Right kidney (tissue), 9 donors: ENCODE data around the gene HBA2.
"Not testable (repeated sequence)": the region's sequence is repeated elsewhere in the genome, so short reads cannot be mapped to it uniquely, and the experiment has no call there.

Experiments
- DNase-seq: peaks from one replicate; pipeline ENCODE4 v3.0.0-alpha.2; 2016
- long read RNA-seq, 8 donors: transcript quantifications; one replicate each; lab custom pipeline, GENCODE V29; 2026

HBA2 gene
- long read RNA-seq, donor 1, transcript HBA2-201 (3 exons, 576 nt): major isoform, 442 of 479 reads
- long read RNA-seq, donor 1, transcript HBA2-203 (2 exons, 640 nt): minor isoform, 20 of 479 reads
- long read RNA-seq, donor 1, transcript HBA2-204 (2 exons, 403 nt): minor isoform, 5 of 479 reads
- long read RNA-seq, donor 1, partial matches to known transcripts: 0 of 479 reads
- long read RNA-seq, donor 1, other reads (novel, unspliced or antisense): 12 of 479 reads
- long read RNA-seq, donor 2, transcript HBA2-203 (2 exons, 640 nt): minor isoform, 34 of 452 reads
- long read RNA-seq, donor 2, transcript HBA2-204 (2 exons, 403 nt): minor isoform, 10 of 452 reads
- long read RNA-seq, donor 2, transcript HBA2-201 (3 exons, 576 nt): major isoform, 403 of 452 reads
- long read RNA-seq, donor 2, partial matches to known transcripts: 0 of 452 reads
- long read RNA-seq, donor 2, other reads (novel, unspliced or antisense): 5 of 452 reads
- long read RNA-seq, donor 3, transcript HBA2-201 (3 exons, 576 nt): major isoform, 280 of 301 reads
- long read RNA-seq, donor 3, transcript HBA2-203 (2 exons, 640 nt): minor isoform, 15 of 301 reads
- long read RNA-seq, donor 3, transcript HBA2-204 (2 exons, 403 nt): minor isoform, 6 of 301 reads
- long read RNA-seq, donor 3, partial matches to known transcripts: 0 of 301 reads
- long read RNA-seq, donor 3, other reads (novel, unspliced or antisense): 0 of 301 reads
- long read RNA-seq, donor 4, transcript HBA2-204 (2 exons, 403 nt): minor isoform, 18 of 464 reads
- long read RNA-seq, donor 4, transcript HBA2-201 (3 exons, 576 nt): major isoform, 420 of 464 reads
- long read RNA-seq, donor 4, transcript HBA2-203 (2 exons, 640 nt): minor isoform, 20 of 464 reads
- long read RNA-seq, donor 4, partial matches to known transcripts: 6 of 464 reads
- long read RNA-seq, donor 4, other reads (novel, unspliced or antisense): 0 of 464 reads
- long read RNA-seq, donor 5, transcript HBA2-201 (3 exons, 576 nt): major isoform, 658 of 701 reads
- long read RNA-seq, donor 5, transcript HBA2-204 (2 exons, 403 nt): minor isoform, 6 of 701 reads
- long read RNA-seq, donor 5, transcript HBA2-203 (2 exons, 640 nt): minor isoform, 20 of 701 reads
- long read RNA-seq, donor 5, partial matches to known transcripts: 5 of 701 reads
- long read RNA-seq, donor 5, other reads (novel, unspliced or antisense): 11 of 701 reads
- long read RNA-seq, donor 6, transcript HBA2-204 (2 exons, 403 nt): minor isoform, 18 of 700 reads
- long read RNA-seq, donor 6, transcript HBA2-203 (2 exons, 640 nt): minor isoform, 58 of 700 reads
- long read RNA-seq, donor 6, transcript HBA2-201 (3 exons, 576 nt): major isoform, 589 of 700 reads
- long read RNA-seq, donor 6, partial matches to known transcripts: 21 of 700 reads
- long read RNA-seq, donor 6, other reads (novel, unspliced or antisense): 14 of 700 reads
- long read RNA-seq, donor 7: 0 reads
- long read RNA-seq, donor 8, transcript HBA2-204 (2 exons, 403 nt): minor isoform, 15 of 728 reads
- long read RNA-seq, donor 8, transcript HBA2-201 (3 exons, 576 nt): major isoform, 652 of 728 reads
- long read RNA-seq, donor 8, transcript HBA2-203 (2 exons, 640 nt): minor isoform, 39 of 728 reads
- long read RNA-seq, donor 8, partial matches to known transcripts: 0 of 728 reads
- long read RNA-seq, donor 8, other reads (novel, unspliced or antisense): 22 of 728 reads

DNA sequence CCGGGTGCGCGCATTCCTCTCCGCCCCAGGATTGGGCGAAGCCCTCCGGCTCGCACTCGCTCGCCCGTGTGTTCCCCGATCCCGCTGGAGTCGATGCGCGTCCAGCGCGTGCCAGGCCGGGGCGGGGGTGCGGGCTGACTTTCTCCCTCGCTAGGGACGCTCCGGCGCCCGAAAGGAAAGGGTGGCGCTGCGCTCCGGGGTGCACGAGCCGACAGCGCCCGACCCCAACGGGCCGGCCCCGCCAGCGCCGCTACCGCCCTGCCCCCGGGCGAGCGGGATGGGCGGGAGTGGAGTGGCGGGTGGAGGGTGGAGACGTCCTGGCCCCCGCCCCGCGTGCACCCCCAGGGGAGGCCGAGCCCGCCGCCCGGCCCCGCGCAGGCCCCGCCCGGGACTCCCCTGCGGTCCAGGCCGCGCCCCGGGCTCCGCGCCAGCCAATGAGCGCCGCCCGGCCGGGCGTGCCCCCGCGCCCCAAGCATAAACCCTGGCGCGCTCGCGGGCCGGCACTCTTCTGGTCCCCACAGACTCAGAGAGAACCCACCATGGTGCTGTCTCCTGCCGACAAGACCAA, at the start of gene HBA2:
HBA2 (plus strand) TSS at position 503 of the 568 bp plus-strand sequence; CDS start at position 540, 37 bp downstream.
- not testable (repeated sequence) for DNase-seq

DNA sequence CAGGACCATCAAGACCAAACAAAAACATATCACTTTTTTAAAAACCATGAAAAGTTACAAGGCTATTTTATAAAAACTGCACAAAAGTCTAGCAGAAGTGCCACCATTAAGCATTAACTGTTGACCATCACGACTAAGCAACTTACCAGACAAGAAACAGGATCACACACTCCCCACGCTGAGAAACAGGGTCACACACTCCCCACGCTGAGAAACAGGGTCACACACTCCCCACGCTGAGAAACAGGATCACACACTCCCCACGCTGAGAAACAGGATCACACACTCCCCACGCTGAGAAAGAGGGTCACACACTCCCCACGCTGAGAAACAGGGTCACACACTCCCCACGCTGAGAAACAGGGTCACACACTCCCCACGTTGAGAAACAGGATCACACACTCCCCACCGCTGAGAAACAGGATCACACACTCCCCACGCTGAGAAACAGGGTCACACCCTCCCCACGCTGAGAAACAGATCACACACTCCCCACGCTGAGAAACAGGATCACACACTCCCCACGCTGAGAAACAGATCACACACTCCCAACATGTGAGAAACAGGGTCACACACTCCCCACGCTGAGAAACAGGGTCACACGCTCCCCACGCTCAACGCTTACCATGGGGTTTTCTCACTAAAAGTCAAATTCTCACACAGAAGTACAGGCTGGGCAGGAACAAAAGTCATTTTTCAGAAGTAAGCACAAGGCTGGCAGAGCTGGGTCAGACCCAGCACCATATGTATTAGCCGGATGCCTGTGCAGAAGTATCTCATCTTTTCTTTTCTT, 48.9 kb upstream of the HBA2 start:
- not testable (repeated sequence) for DNase-seq

DNA sequence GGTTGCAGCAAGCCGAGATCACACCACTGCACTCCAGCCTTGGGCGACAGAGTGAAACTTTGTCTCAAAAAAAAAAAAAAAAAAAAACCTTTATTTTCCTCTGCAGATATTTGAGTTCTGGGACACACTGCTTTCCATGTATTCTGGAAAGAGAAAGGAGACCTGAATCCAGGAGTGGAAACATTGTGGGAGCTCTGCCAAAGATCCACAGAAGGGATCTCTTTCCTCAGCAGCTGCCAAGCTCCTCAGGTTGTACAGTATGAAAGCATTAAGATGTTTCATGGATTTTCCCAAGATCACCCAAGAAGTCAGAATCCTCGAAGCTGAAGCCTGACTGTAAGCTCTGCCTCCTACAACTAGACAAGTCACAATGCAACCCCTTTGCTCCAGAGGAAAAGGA, 47.7 kb upstream of the HBA2 start:
- DNase-seq: no peak

DNA sequence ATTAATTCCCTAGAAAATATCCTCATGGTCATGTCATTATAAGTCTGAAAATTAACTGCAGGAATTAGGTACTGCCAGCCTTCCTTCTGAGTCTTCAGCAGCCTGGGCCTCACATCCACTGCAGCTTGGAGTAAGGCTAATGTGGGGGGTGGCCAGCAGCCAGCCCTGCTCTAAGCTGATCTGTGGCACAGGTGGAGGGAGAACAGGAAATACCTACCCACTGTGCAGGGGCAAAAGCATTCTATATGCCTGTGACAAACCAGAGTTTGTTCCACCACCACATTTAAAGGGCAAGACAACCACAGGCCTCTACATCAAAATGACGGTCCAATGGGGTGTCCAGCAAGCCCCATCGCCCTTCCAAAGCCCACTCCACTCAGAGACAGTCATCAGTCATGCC, 43.6 kb upstream of the HBA2 start:
- no peak for DNase-seq

DNA sequence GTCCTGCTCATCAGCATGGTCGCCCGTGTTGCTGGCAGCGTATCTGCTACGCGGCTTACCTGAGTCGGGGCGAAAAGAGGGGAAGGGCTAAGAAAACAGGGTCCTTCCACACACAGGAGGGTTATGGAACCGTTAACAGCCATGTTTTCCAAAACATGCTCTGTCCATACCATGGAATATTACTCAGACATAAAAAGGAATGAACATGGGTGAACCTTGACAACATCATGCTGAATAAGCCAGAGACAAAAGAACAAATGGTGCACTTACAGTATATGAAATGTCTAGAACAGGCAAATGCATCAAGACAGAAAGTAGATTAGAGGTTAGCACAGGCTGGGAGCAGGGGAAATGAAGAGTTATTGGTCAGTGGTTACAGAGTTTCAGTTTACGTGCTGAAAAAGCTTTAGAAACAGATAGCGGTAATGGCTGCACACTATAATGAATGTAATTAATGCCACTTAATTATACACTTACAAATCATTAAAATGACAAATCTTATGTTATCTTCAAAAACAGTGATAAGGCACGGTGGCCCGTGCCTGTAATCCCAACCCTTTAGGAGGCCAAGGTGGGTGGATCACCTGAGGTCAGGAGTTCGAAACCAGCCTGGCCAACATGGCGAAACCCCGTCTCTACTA, 42.0 kb upstream of the HBA2 start:
- no peak for DNase-seq

DNA sequence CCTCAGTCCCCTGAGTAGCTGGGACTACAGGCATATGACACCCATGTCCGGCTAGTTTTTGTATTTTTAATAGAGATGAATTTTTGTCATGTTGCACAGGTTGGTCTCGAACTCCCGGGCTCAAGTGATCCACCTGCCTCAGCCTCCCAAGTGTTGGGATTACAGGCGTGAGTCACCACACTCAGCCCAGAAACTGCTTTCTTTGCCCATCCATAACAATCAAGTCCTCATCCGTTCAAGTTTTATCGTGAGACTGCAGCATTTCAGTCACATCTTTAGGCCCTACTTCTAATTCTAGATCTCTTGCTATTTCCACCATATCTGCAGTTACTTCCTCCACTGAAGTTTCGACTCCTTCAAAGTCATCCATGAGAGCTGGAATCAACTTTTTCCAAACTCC, 40.6 kb upstream of the HBA2 start:
- no peak for DNase-seq

DNA sequence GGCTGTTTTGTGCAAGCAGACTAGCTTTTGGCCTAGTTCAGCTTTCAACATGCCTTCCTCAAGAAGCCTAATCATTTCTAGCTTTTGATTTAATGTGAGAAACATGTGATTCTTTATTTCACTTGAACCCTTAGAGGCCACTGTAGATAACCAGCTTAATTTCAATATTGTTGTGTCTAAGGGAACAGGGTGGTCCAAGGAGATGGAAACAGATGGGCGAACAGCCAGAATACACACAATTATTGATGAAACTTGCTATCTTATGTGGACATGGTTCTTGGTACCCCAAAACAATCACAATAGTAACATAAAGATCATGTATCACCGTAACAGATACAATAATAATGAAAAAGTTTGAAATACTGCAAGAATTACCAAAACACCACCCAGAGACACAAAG, 39.0 kb upstream of the HBA2 start:
- DNase-seq: no peak

DNA sequence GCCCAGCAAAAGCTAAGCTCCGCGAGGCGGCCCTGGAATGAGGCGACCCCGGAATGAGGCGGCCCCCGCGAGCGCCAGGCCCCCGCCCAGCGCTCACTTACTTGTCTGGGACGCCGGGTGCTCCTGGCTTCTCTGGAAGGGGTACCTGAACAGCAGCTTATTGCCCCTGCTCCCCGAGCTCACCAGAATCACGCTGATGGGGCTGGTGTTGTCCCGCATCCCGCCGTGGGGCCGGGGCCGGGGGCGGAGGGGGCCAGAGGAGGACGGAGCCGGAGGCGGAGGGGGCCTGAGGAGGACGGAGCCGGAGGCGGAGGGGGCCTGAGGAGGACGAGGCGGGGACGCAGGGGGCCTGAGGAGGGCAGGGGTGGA, 34.6 kb upstream of the HBA2 start:
- DNase-seq: peak; percentile 61

DNA sequence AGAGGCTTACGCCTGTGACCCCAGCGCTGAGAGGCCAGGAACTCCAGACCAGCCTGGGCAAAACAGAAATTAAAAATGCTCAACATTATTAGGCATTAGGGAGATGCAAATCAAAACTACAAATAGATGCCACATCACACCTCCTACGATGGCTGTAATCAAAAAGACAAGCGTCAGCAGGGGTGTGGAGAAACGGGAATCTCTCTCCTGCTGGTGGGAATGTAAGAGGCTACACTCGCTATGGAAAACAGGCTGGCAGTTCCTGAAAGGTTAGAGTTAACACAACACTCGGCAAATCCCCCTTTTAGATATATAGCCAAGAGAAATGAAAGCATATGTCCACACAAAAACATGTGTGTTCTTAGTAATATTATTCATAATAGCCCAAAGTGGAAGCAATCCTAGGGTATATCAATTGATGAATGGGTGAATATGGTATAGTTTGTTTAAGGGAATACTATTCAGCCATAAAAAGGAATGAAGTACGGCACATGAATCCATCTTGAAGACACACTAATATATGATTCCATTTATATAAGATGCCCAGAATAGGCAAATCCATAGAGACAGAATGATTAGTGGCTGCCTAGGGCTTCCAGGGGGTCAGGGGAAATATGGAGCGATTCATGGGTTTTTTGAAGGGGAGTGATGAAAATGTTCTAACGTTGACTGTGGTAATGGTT, 32.4 kb upstream of the HBA2 start:
- no peak for DNase-seq

DNA sequence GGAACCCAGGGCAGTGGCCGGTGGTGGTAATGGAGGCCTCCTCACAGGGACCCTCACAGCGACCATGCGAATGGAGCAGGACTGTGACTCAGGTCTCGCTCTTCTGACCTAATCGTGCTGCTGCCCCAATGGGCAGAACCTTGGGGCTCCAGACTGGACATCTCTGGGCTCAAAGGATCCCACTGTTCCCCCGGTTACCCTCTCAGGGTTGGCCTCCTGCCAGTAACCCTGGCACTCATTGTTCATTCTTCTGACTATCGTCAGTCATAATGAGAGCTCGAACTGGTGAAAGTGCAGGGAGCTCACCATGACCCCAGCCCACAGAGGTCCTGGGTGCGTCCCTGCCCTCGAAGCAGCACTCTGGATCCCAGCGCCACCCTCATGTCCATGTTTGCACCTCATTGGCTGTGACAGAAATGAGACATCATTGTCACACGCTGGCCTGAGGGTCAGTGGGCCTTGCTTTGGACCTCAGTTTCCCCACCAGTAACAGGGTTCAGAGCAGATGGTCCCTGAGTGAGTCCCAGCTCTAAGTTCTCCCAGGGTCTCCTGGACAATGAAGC, 30.2 kb upstream of the HBA2 start:
- no peak for DNase-seq

DNA sequence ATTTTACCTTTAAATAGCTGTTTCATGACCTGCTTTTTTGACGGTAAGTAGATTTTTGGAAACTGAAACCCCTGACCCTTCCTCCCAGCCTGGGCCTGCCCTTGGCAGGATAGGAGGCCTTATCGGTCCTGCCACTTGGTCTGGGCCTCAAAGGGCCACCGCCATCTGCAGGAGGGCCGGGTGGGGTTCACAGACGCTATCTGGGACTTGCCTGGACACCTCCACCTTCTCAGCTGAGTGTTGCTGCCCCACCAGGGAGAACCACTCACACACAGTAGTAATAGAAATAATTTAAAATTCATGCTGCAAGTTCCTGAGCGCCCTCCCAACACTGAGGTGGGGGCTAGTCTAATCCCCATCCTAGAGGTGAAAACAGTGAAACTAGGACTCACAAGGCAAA, 29.6 kb upstream of the HBA2 start:
- no peak for DNase-seq

DNA sequence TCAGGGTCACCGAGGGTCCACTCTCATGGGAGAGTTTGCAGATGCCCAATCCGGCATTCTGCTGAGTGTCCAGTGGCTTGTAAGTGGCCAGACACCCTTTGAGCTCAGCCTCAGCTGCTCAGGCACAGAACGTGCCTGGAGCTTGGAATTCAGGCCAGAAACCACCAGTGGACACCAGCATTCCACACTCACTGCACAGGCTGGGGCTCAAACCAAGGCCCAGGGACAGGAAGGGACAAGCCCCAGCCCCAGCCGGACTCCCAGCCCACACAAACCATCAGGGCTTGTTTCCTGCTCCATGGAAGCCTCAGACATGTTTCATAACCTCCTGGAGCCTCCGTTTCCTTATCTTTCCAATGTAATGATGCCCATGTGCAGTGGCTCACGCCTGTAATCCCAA, 29.2 kb upstream of the HBA2 start:
- no peak for DNase-seq

DNA sequence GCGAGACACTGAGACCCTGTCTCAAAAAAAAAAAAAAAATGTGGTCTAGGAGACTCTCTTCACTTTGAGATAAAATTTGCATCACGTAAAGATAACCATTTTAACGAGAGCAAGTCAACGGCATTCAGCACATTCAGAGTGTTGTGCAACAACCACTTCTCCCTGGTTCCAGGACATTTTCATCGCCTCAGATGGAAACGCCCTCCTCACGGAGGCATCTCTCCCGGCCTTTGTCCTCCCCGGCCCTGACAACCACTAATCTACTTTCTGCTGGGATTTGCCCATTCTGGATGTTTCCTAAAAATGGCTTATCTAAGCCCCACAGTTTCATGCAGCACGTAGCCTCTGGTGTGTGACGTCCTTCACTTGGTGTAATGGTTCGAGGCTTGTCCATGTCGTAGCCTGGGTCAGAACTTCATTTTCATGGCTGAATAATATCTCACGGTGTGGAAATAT, 27.9 kb upstream of the HBA2 start:
- no peak for DNase-seq

DNA sequence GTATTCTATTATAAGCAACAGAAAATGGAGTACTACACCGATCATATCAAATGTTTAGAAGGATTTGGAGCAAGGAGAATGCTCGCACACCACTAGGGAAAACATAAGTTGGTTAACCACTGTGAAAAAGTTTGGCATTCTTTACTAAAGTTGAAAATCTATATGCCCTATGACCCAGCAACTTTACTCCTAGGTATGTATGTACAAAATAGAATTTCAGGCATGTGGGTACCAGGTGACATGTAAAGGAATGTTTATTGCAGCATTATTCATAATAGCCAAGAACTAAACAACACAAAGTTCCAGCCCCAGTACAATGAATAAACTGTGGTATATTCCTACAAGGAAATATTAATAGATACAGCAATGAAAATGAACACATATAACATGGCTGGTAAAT, 26.0 kb upstream of the HBA2 start:
- DNase-seq: no peak

DNA sequence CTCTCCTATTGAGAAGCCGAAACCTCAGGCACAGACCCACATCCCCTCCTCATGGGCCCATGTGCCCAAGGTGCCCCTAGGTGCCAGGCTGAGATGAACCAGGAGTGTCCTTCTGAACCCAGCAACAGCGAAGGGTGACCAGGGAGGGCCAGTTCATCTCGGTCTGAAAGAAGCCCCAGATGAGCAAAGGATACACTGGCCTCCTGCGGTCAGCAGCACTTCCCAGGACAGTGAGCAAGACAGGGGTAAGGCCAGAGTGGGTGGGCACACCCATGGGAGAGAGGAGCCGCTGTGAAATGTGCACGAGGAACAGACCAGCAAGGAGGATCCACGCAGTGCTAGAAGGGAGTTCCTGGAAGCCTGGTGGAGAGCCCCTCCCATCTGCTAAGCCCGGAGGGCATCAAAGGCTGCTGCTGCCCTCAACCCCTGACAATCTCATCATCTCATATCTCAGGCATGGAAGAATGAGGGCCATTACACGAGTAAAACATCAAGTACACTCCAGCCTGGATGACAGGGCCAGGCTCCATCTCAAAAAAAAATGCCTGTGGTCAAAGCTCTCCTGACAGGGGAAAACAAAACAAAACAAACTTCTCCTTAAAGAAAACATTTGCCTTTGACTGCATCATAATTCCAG, 23.5 kb upstream of the HBA2 start:
- DNase-seq: no peak

DNA sequence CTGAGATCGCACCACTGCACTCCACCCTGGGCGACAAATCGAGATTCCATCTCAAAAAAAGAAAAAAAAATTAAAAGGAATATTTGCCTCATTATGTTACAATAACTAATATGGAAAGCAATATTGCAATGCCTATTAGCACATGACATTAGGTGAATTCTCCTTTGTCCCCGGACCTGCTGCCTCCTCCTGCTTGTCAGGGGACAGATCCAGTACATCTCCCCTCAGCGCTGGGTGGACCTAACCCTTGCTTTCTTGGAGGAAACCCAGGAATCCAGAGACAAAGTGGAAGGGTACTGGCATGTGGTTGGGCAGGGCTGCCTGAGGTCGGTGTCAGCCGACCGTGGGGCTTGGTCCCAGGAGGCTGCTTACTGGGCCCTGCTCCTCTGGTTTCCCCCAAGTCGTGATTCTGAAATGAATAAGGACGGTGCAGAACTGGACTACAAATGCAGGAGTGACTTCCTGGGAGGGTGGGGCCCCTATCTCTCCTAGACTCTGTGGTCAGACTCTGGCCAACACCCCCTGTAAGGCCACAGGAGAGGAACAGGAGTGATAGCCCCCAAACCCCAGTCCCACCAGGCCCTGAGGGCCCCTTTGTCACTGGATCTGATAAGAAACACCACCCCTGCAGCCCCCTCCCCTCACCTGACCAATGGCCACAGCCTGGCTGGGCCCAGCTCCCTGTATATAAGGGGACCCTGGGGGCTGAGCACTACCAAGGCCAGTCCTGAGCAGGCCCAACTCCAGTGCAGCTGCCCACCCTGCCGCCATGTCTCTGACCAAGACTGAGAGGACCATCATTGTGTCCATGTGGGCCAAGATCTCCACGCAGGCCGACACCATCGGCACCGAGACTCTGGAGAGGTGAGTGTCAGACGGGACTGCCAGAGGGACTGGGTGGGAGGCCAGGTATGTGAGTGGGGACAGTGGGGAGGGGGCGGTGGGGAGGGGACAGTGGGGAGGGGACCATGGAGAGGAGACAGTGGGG, 20.2 kb upstream of the HBA2 start, which contains the start of gene HBZ:
HBZ (plus strand) TSS at position 504 of the 988 bp plus-strand sequence; CDS start at position 770, 266 bp downstream.
- no peak for DNase-seq

DNA sequence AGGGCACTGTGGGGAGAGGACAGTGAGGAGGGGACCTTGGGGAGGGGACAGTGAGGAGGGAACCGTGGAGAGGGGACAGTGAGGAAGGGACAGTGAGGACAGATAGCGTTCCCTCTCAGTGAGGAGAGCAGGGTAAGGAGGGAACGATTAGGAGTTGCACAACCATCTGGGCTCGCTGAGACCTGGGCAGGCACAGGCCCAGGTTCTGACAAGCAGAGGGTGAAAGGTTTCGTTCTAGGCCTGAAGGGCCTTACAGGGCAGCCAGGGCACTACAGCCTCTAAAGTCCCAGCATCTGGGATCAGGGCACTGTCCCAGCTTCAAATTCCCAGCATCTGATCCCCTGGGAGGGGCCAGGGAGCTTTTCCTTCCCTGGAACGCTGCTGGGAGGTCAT, 19.6 kb upstream of the HBA2 start:
- DNase-seq: not testable (repeated sequence)
